ENCODE results near the gene KIRREL3. TPM values are rescaled to one million over a fixed set of nuclear protein-coding genes. Genes with fewer than 3 reads are reported as not detected.

KIRREL3 gene
- total and polyA plus RNA-seq, 3 donors from 2014 or later = 1.0 to 1.1 (median 1.1) TPM

DNA sequence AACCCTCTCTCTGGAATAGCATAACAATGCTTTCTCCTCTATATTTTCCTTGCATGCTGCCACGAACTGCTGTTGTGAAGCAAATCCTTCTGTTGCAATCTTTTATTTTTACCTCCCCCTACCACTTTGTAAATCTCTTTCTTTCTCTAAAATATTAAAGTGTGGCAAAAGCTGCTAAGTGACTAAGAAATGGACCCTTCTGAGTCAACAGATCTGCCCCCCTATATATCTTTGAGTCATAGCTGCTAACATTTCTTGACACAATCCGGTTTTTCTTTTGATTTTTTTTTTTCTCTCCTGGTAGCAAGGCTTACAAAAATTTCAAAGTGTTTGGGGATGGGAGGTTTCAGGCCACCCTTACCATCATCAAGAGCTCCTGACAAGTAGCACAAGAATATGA is 39.0 kb upstream of the KIRREL3 start:
- no peak overlapping the region for H3K4me3 ChIP-seq
- H3K36me3 ChIP-seq (ENCODE audit: low read depth, missing control alignments) = no peaks in the 10 kb centered on the region
- H3K27me3 ChIP-seq = no peaks in the 10 kb centered on the region
- TF ChIP-seq POLR2A (IDR thresholded peaks at IDR 0.05) = no peak
- no peak for TF ChIP-seq CTCF (IDR thresholded peaks at IDR 0.05)
- no peak overlapping the region for H3K27ac ChIP-seq
- H3K9me3 ChIP-seq = no peaks in the 10 kb centered on the region
- DNase-seq = no peak
- no peaks in the 10 kb centered on the region for H3K4me1 ChIP-seq
- intact Hi-C loops (cut with DNase I; ENCODE audit: low total_unique reads) = no loop called here
- 66 to 74% methylated on average over 2 of the region's 2 CpGs for WGBS, 2 donors

DNA sequence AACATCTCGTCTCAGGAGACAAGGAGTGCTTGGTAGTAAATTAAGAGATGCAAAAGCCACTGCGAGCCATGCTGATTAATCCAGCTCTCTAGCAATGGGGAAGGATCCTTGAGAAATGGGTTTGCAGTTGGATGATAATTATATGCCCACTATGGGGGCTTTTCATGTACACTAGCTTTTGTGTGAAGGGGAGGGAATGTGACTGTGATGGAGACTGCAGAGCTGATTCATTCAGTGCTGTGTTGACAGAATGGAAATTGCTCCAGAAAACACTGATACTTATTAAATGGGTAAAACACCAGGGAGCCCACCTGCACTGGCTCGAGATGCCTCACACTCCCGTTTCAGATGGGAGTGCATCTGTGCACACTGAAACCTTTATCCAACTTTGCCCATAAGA is 37.0 kb upstream of the KIRREL3 start:
- H3K4me1 ChIP-seq = no peaks in the 10 kb centered on the region
- H3K9me3 ChIP-seq = no peaks in the 10 kb centered on the region
- no peak overlapping the region for H3K27ac ChIP-seq
- H3K4me3 ChIP-seq = no peak overlapping the region
- no peak for DNase-seq
- H3K36me3 ChIP-seq (ENCODE audit: low read depth, missing control alignments) = no peaks in the 10 kb centered on the region
- intact Hi-C loops (cut with DNase I; ENCODE audit: low total_unique reads) = no loop called here
- no peaks in the 10 kb centered on the region for H3K27me3 ChIP-seq
- 75 to 78% methylated on average over 4 of the region's 4 CpGs for whole genome bisulfite sequencing, 2 donors
- TF ChIP-seq POLR2A (IDR thresholded peaks at IDR 0.05) = no peak
- TF ChIP-seq CTCF (IDR thresholded peaks at IDR 0.05) = no peak

GRCh38 chr11:127037001-127037400 is 36.4 kb upstream of the KIRREL3 start:
- H3K36me3 ChIP-seq (ENCODE audit: low read depth, missing control alignments) = no peaks in the 10 kb centered on the region
- H3K4me1 ChIP-seq = no peaks in the 10 kb centered on the region
- no peaks in the 10 kb centered on the region for H3K27me3 ChIP-seq
- H3K27ac ChIP-seq = no peak overlapping the region
- intact Hi-C loops (cut with DNase I; ENCODE audit: low total_unique reads) = no loop called here
- H3K9me3 ChIP-seq = no peaks in the 10 kb centered on the region
- no peak for TF ChIP-seq POLR2A (IDR thresholded peaks at IDR 0.05)
- TF ChIP-seq CTCF (IDR thresholded peaks at IDR 0.05) = no peak
- WGBS, 2 donors = 90 to 100% methylated on average over 1 of the region's 1 CpG
- no peak overlapping the region for H3K4me3 ChIP-seq
- no peak for DNase-seq

DNA sequence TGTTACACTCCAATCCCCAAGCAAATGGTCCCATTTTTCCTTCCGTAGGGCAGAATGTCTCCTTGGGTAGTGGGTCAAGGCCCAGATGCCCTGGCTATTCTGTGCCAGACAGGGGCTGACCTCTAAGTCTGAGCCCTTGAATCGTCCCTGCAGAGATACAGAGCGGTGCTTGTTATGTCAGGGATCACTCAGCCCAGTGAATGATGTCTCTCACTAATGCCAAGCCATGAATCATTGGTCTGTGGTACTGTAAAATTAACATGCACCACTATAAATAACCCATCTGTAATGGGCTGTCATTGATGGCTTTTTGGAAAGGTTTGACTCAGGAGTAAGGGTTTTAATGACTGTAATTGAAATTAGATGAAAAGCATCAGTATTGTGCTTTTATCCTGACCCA is 35.3 kb upstream of the KIRREL3 start:
- intact Hi-C loops (cut with DNase I; ENCODE audit: low total_unique reads) = no loop called here
- no peaks in the 10 kb centered on the region for H3K4me1 ChIP-seq
- 80 to 87% methylated on average over 3 of the region's 3 CpGs for WGBS, 2 donors
- no peaks in the 10 kb centered on the region for H3K9me3 ChIP-seq
- no peak for DNase-seq
- H3K27ac ChIP-seq = no peak overlapping the region
- H3K36me3 ChIP-seq (ENCODE audit: low read depth, missing control alignments) = no peaks in the 10 kb centered on the region
- TF ChIP-seq POLR2A (IDR thresholded peaks at IDR 0.05) = no peak
- H3K27me3 ChIP-seq = no peaks in the 10 kb centered on the region
- H3K4me3 ChIP-seq = no peak overlapping the region

- Histone ChIP-seq H3K36me3 (ENCODE audit: low read depth, missing control alignments) (no peaks in the 10 kb centered on the region), H3K4me3 (no peak overlapping the region), H3K9me3 (no peaks in the 10 kb centered on the region), H3K4me1 (no peaks in the 10 kb centered on the region), H3K27me3 (no peaks in the 10 kb centered on the region), H3K27ac (no peak overlapping the region)
- intact Hi-C loops (cut with DNase I; ENCODE audit: low total_unique reads) = no loop called here
- TF ChIP-seq POLR2A (IDR thresholded peaks at IDR 0.05) (no peak), CTCF (IDR thresholded peaks at IDR 0.05) (no peak)
- DNase-seq = no peak
Observed at GRCh38 chr11:127034973-127035372, 34.4 kb upstream of the KIRREL3 start.

Measured in testis (tissue), 3 donors.